CD14-positive monocyte (primary cell): Measurements from ENCODE around the gene ATXN7L1. TPM values are rescaled to one million over a fixed set of nuclear protein-coding genes. Genes with fewer than 3 reads are reported as not detected.

Source experiments
- DNase-seq, 3 donors: peaks; one replicate each; pipeline ENCODE4 v3.0.0-alpha.2; 2011 to 2022
- H2AFZ ChIP-seq: 2 replicates; pipeline ENCODE4 v1.6.0; 2012; ENCODE audit warnings: mild to moderate bottlenecking, low read depth, low read length, inconsistent platforms; ENCODE audit not compliant: insufficient read depth, poor library complexity, severe bottlenecking
- H3K27ac ChIP-seq, 2 donors: 1 replicate in 1 of 2; 2 replicates in 1 of 2; pipeline ENCODE4 v1.5.1; 2012 to 2013; ENCODE audit warnings: low read length in 2 of 2, control low read depth in 1 of 2, inconsistent platforms in 1 of 2, low read depth in 1 of 2, mild to moderate bottlenecking in 1 of 2
- H3K27me3 ChIP-seq, 2 donors: one replicate each; pipeline versions ENCODE4 v1.6.0 to v1.6.1; 2011 to 2013; ENCODE audit warnings: low read length in 2 of 2; ENCODE audit not compliant: control insufficient read depth in 2 of 2, insufficient read depth in 2 of 2
- H3K36me3 ChIP-seq, 2 donors: replicated peaks in 1 of 2; 1 replicate in 1 of 2; 2 replicates in 1 of 2; pipeline versions ENCODE4 v1.5.1 to v1.6.1; 2012 to 2013; ENCODE audit warnings: low read length in 2 of 2, control low read depth in 1 of 2, inconsistent platforms in 1 of 2, mild to moderate bottlenecking in 1 of 2; ENCODE audit not compliant: insufficient read depth in 2 of 2, control insufficient read depth in 1 of 2
- H3K4me1 ChIP-seq, 2 donors: 1 replicate in 1 of 2; 2 replicates in 1 of 2; pipeline versions ENCODE4 v1.5.1 to v1.6.1; 2012 to 2013; ENCODE audit warnings: low read length in 2 of 2, control low read depth in 1 of 2, inconsistent platforms in 1 of 2, mild to moderate bottlenecking in 1 of 2, moderate library complexity in 1 of 2; ENCODE audit not compliant: insufficient read depth in 2 of 2, control insufficient read depth in 1 of 2
- H3K4me2 ChIP-seq: replicated peaks from 2 replicates; pipeline ENCODE3; 2012; ENCODE audit warnings: low read length, moderate library complexity, mild to moderate bottlenecking; ENCODE audit not compliant: poor library complexity, severe bottlenecking; ENCODE audit errors: extremely low read depth
- H3K4me3 ChIP-seq, 3 experiments: fragments of 200-600 bp in 1 of 3; sonication (generic) in 1 of 3; replicated peaks in 1 of 3; 1 replicate in 2 of 3; 2 replicates in 1 of 3; pipeline ENCODE4 v1.5.1; 2011 to 2013; ENCODE audit warnings: low read length in 3 of 3, mild to moderate bottlenecking in 3 of 3, control low read depth in 2 of 3, low read depth in 2 of 3, inconsistent platforms in 1 of 3, moderate library complexity in 1 of 3
- H3K79me2 ChIP-seq: 2 replicates; pipeline ENCODE4 v1.6.0; 2012; ENCODE audit warnings: mild to moderate bottlenecking, control low read depth, inconsistent platforms, low read length, moderate library complexity; ENCODE audit not compliant: insufficient read depth
- H3K9ac ChIP-seq: 2 replicates; pipeline ENCODE4 v1.6.0; 2017; ENCODE audit warnings: low read length, mild to moderate bottlenecking; ENCODE audit not compliant: insufficient read depth, poor library complexity, severe bottlenecking
- H3K9me3 ChIP-seq, 2 donors: replicated peaks in 1 of 2; 1 replicate in 1 of 2; 2 replicates in 1 of 2; pipeline versions ENCODE4 v1.5.1 to v1.6.1; 2012 to 2013; ENCODE audit warnings: low read length in 2 of 2, control low read depth in 1 of 2; ENCODE audit not compliant: control insufficient read depth in 1 of 2, insufficient read depth in 1 of 2
- H4K20me1 ChIP-seq: 2 replicates; pipeline ENCODE4 v1.6.0; 2012; ENCODE audit warnings: mild to moderate bottlenecking, low read length, control low read depth, moderate library complexity; ENCODE audit not compliant: insufficient read depth
- H3K27ac Mint-ChIP-seq, 7 donors: one replicate each; pipeline ENCODE4 v1.8.0; 2020; ENCODE audit warnings: mild to moderate bottlenecking in 7 of 7, mixed read lengths in 7 of 7, moderate library complexity in 6 of 7, inconsistent platforms in 2 of 7
- H3K27me3 Mint-ChIP-seq, 3 donors: one replicate each; pipeline ENCODE4 v1.8.0; 2021 to 2022; ENCODE audit warnings: low read depth in 3 of 3, mild to moderate bottlenecking in 3 of 3, mixed read lengths in 3 of 3, moderate library complexity in 3 of 3, inconsistent platforms in 1 of 3
- H3K36me3 Mint-ChIP-seq, 2 donors: one replicate each; pipeline ENCODE4 v1.8.0; 2020; ENCODE audit warnings: mixed read lengths in 2 of 2, inconsistent platforms in 1 of 2, mild to moderate bottlenecking in 1 of 2
- H3K4me1 Mint-ChIP-seq: one replicate; pipeline ENCODE4 v1.8.0; 2020; ENCODE audit warnings: mild to moderate bottlenecking, mixed read lengths
- H3K4me3 Mint-ChIP-seq, 2 donors: one replicate each; pipeline ENCODE4 v1.8.0; 2020; ENCODE audit warnings: mild to moderate bottlenecking in 2 of 2, mixed read lengths in 2 of 2, moderate library complexity in 1 of 2
- H3K9me3 Mint-ChIP-seq, 7 donors: one replicate each; pipeline ENCODE4 v1.8.0; 2020 to 2022; ENCODE audit warnings: mixed read lengths in 7 of 7, mild to moderate bottlenecking in 6 of 7, moderate library complexity in 6 of 7, inconsistent platforms in 2 of 7
- WGBS: methylation state at CpG from one replicate; pipeline ENCODE4 v1.1.5; 2013; ENCODE audit warnings: missing lambda C conversion rate; ENCODE audit not compliant: insufficient coverage; 5-methylcytosine and 5-hydroxymethylcytosine counted together
- intact Hi-C, 2 donors: fragments of 100-400 bp; cut with micrococcal nuclease; formaldehyde crosslinking; loops; one replicate each; pipeline versions ENCODE4 v1.15.0 to v1.15.1; 2023
- polyA plus RNA-seq, 3 donors: library from polyadenylated mRNA; depleted of rRNA in 1 of 3; unstranded in 2 of 3; stranded (reverse) in 1 of 3; fragments of 300-500 nt in 2 of 3; fragments of >200 nt in 1 of 3; fragmentation: Illumina TruSeq in 2 of 3; gene quantifications; 1 replicate in 2 of 3; 2 replicates in 1 of 3; pipeline ENCODE4 v1.2.3, GENCODE V29; 2012 to 2021
- TF ChIP-seq, protein P1 (sequence below): fragments of 200-600 bp; IDR thresholded peaks from one replicate; pipeline ENCODE4 v1.8.0; 2022; ENCODE audit warnings: antibody characterized with exemption, mild to moderate bottlenecking

ATXN7L1 gene
- polyA plus RNA-seq, 3 donors: 4.5 to 12.2 (median 11.2) TPM

DNA sequence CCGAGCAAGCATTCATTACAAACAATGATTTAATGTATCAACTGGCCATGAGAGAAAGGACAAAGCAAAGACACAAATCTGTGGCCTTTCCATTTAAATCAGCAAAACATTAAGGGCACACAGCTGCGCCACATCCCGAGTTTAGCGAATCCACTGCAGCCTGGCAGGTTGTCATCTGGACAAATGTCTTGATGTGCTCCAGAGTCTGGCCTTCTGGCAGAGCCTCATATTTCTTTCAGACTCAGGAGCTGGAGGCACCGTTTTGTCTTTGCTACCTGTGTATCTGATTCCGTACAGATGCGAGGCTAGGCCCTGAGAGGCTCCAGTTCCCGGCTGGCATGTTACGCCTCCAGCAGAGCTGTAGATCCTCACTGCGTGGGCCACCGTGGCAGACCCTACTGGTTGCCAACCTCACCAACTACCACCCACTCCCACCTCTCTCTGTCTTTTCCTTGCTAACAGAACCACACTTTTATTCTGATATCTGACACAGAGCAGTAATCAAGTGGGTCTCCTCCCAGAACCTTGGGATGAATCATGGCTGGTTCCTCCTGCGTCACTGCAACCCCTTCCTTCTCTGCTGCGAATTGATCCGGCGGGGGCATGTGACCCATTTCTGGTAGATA lies 254.2 kb downstream of the ATXN7L1 start:
- H3K4me3 ChIP-seq: no peak overlapping the region
- H3K36me3 ChIP-seq: peaks cover 87 to 98% of the 10 kb centered on the region in 2 donors
- H3K36me3 Mint-ChIP-seq: peaks cover 74 to 92% of the 10 kb centered on the region in 2 donors

GRCh38 chr7:105621617-105622016 lies 254.8 kb downstream of the ATXN7L1 start:
- no peaks in the 10 kb centered on the region for H3K27me3 ChIP-seq
- H3K27ac ChIP-seq: no peak overlapping the region
- WGBS: no CpG with 5 or more reads among the region's 3 CpGs
- peaks cover 0 to 2% (median 1%) of the 10 kb centered on the region in 3 donors for H3K27me3 Mint-ChIP-seq
- H4K20me1 ChIP-seq: no peaks in the 10 kb centered on the region
- no peak overlapping the region for H3K9ac ChIP-seq
- H3K27ac Mint-ChIP-seq: peak overlapping the region in 1 of 7 donors; percentile 57
- no peaks in the 10 kb centered on the region for H3K4me1 Mint-ChIP-seq
- H3K79me2 ChIP-seq: no peaks in the 10 kb centered on the region
- no peaks in the 10 kb centered on the region for H3K9me3 ChIP-seq
- H3K4me3 ChIP-seq: no peak overlapping the region
- H2AFZ ChIP-seq: no peak overlapping the region
- H3K9me3 Mint-ChIP-seq: peaks cover 0 to 5% (median 0%) of the 10 kb centered on the region in 7 donors
- H3K36me3 Mint-ChIP-seq: peaks cover 75 to 92% of the 10 kb centered on the region in 2 donors
- TF ChIP-seq, protein P1, sequence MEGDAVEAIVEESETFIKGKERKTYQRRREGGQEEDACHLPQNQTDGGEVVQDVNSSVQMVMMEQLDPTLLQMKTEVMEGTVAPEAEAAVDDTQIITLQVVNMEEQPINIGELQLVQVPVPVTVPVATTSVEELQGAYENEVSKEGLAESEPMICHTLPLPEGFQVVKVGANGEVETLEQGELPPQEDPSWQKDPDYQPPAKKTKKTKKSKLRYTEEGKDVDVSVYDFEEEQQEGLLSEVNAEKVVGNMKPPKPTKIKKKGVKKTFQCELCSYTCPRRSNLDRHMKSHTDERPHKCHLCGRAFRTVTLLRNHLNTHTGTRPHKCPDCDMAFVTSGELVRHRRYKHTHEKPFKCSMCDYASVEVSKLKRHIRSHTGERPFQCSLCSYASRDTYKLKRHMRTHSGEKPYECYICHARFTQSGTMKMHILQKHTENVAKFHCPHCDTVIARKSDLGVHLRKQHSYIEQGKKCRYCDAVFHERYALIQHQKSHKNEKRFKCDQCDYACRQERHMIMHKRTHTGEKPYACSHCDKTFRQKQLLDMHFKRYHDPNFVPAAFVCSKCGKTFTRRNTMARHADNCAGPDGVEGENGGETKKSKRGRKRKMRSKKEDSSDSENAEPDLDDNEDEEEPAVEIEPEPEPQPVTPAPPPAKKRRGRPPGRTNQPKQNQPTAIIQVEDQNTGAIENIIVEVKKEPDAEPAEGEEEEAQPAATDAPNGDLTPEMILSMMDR: no peak
- no peak overlapping the region for H3K4me2 ChIP-seq
- peaks cover 85 to 98% of the 10 kb centered on the region in 2 donors for H3K36me3 ChIP-seq
- H3K4me1 ChIP-seq: no peaks in the 10 kb centered on the region
- intact Hi-C loops: no loop called here
- H3K4me3 Mint-ChIP-seq: no peak overlapping the region
- DNase-seq: no peak

More for the DNA sequence above, 254.2 kb downstream of the ATXN7L1 start:
- Histone ChIP-seq H3K27me3 (no peaks in the 10 kb centered on the region), H2AFZ (no peak overlapping the region), H3K4me2 (no peak overlapping the region), H3K4me1 (no peaks in the 10 kb centered on the region), H3K9me3 (no peaks in the 10 kb centered on the region), H3K9ac (no peak overlapping the region), H3K79me2 (no peaks in the 10 kb centered on the region), H3K27ac (no peak overlapping the region), H4K20me1 (no peaks in the 10 kb centered on the region)
- intact Hi-C loops: no loop called here
- H3K27ac Mint-ChIP-seq: peak overlapping the region in 2 of 7 donors; percentile 33 to 57
- H3K27me3 Mint-ChIP-seq: peaks cover 0 to 2% (median 1%) of the 10 kb centered on the region in 3 donors
- TF ChIP-seq, protein P1: no peak
- H3K4me3 Mint-ChIP-seq: no peak overlapping the region
- no peak for DNase-seq
- peaks cover 0 to 6% (median 0%) of the 10 kb centered on the region in 7 donors for H3K9me3 Mint-ChIP-seq
- no peaks in the 10 kb centered on the region for H3K4me1 Mint-ChIP-seq
- 93% methylated on average over 12 of the region's 15 CpGs for WGBS
